Measurements from ENCODE around the gene RGS9BP.

DNA sequence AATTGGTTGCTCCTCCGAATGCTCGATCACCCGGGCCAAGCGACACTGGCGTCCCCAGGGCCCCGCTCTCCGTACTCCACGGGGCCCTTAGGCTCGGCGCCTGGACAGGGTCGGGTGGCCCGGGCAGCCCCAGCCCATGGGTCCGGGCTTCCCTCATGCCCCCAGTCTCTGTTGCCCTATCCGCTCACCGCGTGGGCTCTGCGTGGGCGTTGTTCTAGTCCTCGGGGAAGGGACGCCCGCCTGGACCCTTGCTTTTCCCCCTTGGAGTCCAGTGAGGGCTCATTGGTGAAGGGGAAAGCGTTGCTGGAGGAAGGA, 45.2 kb downstream of the RGS9BP start:
- TF ChIP-seq, protein P1, sequence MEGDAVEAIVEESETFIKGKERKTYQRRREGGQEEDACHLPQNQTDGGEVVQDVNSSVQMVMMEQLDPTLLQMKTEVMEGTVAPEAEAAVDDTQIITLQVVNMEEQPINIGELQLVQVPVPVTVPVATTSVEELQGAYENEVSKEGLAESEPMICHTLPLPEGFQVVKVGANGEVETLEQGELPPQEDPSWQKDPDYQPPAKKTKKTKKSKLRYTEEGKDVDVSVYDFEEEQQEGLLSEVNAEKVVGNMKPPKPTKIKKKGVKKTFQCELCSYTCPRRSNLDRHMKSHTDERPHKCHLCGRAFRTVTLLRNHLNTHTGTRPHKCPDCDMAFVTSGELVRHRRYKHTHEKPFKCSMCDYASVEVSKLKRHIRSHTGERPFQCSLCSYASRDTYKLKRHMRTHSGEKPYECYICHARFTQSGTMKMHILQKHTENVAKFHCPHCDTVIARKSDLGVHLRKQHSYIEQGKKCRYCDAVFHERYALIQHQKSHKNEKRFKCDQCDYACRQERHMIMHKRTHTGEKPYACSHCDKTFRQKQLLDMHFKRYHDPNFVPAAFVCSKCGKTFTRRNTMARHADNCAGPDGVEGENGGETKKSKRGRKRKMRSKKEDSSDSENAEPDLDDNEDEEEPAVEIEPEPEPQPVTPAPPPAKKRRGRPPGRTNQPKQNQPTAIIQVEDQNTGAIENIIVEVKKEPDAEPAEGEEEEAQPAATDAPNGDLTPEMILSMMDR (conservative IDR thresholded peaks at IDR 0.05; ENCODE audit: low read length) = no peak
- no peak for TF ChIP-seq EZH2phosphoT487 (IDR thresholded peaks at IDR 0.05; ENCODE audit: borderline replicate concordance)
